ENCODE data around the gene SPEN.

DNA sequence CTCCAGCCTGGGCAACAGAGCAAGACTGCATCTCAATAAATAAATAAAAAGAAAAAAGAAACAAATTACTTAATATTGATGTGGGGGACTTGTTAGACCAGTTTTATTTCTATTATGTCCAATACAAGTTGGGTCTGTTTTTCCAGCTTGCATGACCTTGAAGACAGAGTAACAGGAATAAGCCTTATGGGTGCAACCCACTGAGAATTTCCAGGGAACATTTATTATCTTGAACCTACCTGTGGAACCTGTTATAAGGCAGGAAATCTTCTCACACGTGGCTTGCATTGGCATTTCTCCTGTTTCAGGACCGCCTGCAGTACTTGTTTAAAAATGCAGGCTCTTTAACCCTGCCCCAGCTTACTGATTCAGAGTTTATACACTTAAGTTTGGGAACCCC, 64.4 kb downstream of the SPEN start:
- TF ChIP-seq, protein P1, sequence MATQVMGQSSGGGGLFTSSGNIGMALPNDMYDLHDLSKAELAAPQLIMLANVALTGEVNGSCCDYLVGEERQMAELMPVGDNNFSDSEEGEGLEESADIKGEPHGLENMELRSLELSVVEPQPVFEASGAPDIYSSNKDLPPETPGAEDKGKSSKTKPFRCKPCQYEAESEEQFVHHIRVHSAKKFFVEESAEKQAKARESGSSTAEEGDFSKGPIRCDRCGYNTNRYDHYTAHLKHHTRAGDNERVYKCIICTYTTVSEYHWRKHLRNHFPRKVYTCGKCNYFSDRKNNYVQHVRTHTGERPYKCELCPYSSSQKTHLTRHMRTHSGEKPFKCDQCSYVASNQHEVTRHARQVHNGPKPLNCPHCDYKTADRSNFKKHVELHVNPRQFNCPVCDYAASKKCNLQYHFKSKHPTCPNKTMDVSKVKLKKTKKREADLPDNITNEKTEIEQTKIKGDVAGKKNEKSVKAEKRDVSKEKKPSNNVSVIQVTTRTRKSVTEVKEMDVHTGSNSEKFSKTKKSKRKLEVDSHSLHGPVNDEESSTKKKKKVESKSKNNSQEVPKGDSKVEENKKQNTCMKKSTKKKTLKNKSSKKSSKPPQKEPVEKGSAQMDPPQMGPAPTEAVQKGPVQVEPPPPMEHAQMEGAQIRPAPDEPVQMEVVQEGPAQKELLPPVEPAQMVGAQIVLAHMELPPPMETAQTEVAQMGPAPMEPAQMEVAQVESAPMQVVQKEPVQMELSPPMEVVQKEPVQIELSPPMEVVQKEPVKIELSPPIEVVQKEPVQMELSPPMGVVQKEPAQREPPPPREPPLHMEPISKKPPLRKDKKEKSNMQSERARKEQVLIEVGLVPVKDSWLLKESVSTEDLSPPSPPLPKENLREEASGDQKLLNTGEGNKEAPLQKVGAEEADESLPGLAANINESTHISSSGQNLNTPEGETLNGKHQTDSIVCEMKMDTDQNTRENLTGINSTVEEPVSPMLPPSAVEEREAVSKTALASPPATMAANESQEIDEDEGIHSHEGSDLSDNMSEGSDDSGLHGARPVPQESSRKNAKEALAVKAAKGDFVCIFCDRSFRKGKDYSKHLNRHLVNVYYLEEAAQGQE (IDR thresholded peaks at IDR 0.05; ENCODE audit: insufficient read depth in 1 of 2, low read depth in 2 of 2, low read length in 2 of 2) = no peak
- no peak for TF ChIP-seq FOXP2 (optimal IDR thresholded peaks at IDR 0.05; ENCODE audit: borderline replicate concordance, extremely low read depth, extremely low read length, insufficient read depth)

Measured in PFSK-1 (cell line).